GM12874 (cell line): Measurements from ENCODE around the gene SIGLEC1.

Experiments used
- CTCF ChIP-seq: IDR thresholded peaks from 2 replicates; pipeline ENCODE4 v1.5.1; 2011; ENCODE audit warnings: low read depth, mild to moderate bottlenecking, control low read depth, low read length, moderate library complexity; ENCODE audit not compliant: insufficient read depth

The SIGLEC1 gene

GRCh38 chr20:3696200-3696599, 16.2 kb downstream of the SIGLEC1 start:
- peak; percentile 46; the same call in 1 of the 2 replicates for TF ChIP-seq CTCF

GRCh38 chr20:3694864-3695263, 17.5 kb downstream of the SIGLEC1 start:
- no peak for TF ChIP-seq CTCF

GRCh38 chr20:3693376-3693775, 19.0 kb downstream of the SIGLEC1 start:
- no peak for TF ChIP-seq CTCF

- no peak for TF ChIP-seq CTCF
These were observed 19.6 kb downstream of the SIGLEC1 start for GRCh38 chr20:3692706-3693294.

- no peak for TF ChIP-seq CTCF
These were observed 20.5 kb downstream of the SIGLEC1 start for GRCh38 chr20:3691897-3692296.

GRCh38 chr20:3691306-3691705, 21.1 kb downstream of the SIGLEC1 start:
- TF ChIP-seq CTCF, result no peak

- TF ChIP-seq CTCF, result no peak
These were observed 22.0 kb downstream of the SIGLEC1 start for GRCh38 chr20:3690413-3690812.
